DND-41 (cell line): ENCODE results near the gene TLR7.

Experiments used
- ATAC-seq: fragments of 200-7000 bp; cut with Tn5 transposase; 3 replicates; pipeline ENCODE4 v1.9.1; 2021; ENCODE audit warnings: low read depth; ENCODE audit not compliant: insufficient read depth
- DNase-seq: peaks from one replicate; pipeline ENCODE4 v3.0.0-alpha.2; 2020
- H2AFZ ChIP-seq: 2 replicates; pipeline ENCODE4 v1.6.0; 2012; ENCODE audit warnings: low read depth, low read length
- H3K27ac ChIP-seq: 2 replicates; pipeline ENCODE4 v1.5.1; 2012; ENCODE audit warnings: low read length, inconsistent platforms
- H3K27me3 ChIP-seq: fragments of 200-600 bp; sonication (generic); 2 replicates; pipeline ENCODE4 v1.6.0; 2012; ENCODE audit warnings: low read length, mild to moderate bottlenecking, inconsistent platforms; ENCODE audit not compliant: insufficient read depth, poor library complexity
- H3K36me3 ChIP-seq: 2 replicates; pipeline ENCODE4 v1.5.1; 2012; ENCODE audit warnings: low read length, inconsistent platforms; ENCODE audit not compliant: insufficient read depth
- H3K4me1 ChIP-seq: 2 replicates; pipeline ENCODE4 v1.5.1; 2012; ENCODE audit warnings: mild to moderate bottlenecking, low read length; ENCODE audit not compliant: insufficient read depth
- H3K4me2 ChIP-seq: 2 replicates; pipeline ENCODE4 v1.6.0; 2012; ENCODE audit warnings: mild to moderate bottlenecking, moderate library complexity, low read length, inconsistent platforms; ENCODE audit not compliant: insufficient read depth
- H3K4me3 ChIP-seq, 2 experiments: fragments of 200-600 bp in 1 of 2; shearing (Covaris generic) in 1 of 2; 2 replicates each; pipeline ENCODE4 v1.5.1; 2012 to 2016; ENCODE audit warnings: inconsistent platforms in 2 of 2, low read length in 2 of 2, mild to moderate bottlenecking in 2 of 2, low read depth in 1 of 2, moderate library complexity in 1 of 2
- H3K79me2 ChIP-seq: 2 replicates; pipeline ENCODE4 v1.6.0; 2012; ENCODE audit warnings: low read length, inconsistent platforms; ENCODE audit not compliant: insufficient read depth
- H3K9ac ChIP-seq: 2 replicates; pipeline ENCODE4 v1.6.0; 2012; ENCODE audit warnings: low read depth, mild to moderate bottlenecking, inconsistent platforms, low read length, moderate library complexity
- H3K9me3 ChIP-seq: 2 replicates; pipeline ENCODE4 v1.5.1; 2012; ENCODE audit warnings: low read length, moderate library complexity, mild to moderate bottlenecking, inconsistent platforms; ENCODE audit not compliant: insufficient read depth, severe bottlenecking
- H4K20me1 ChIP-seq: 2 replicates; pipeline ENCODE4 v1.6.0; 2012; ENCODE audit warnings: low read length; ENCODE audit not compliant: insufficient read depth
- CTCF ChIP-seq: IDR thresholded peaks from 2 replicates; pipeline ENCODE4 v1.5.1; 2012; ENCODE audit warnings: borderline replicate concordance, low read length, moderate library complexity, mild to moderate bottlenecking; ENCODE audit not compliant: poor library complexity, severe bottlenecking; ENCODE audit errors: extremely low read depth
- EZH2 ChIP-seq: IDR thresholded peaks from 3 replicates; pipeline ENCODE4 v1.6.1; 2012; ENCODE audit warnings: borderline replicate concordance, low read depth, mild to moderate bottlenecking, moderate library complexity, low read length, inconsistent platforms; ENCODE audit not compliant: severe bottlenecking

Gene TLR7

GRCh38 chrX:12891915-12892506 is 25.1 kb downstream of the TLR7 start:
- peak; percentile 60 for DNase-seq
- TF ChIP-seq EZH2 (no peak), CTCF (no peak)
- H3K27me3 ChIP-seq: peaks cover 3% of the 10 kb centered on the region
- H3K27ac ChIP-seq: no peak overlapping the region
- H3K9ac ChIP-seq: no peak overlapping the region
- no peaks in the 10 kb centered on the region for H3K36me3 ChIP-seq
- no peak overlapping the region for H2AFZ ChIP-seq
- no peaks in the 10 kb centered on the region for H3K9me3 ChIP-seq
- H3K4me2 ChIP-seq: no peak overlapping the region
- no peaks in the 10 kb centered on the region for H4K20me1 ChIP-seq
- H3K4me1 ChIP-seq: peaks cover 20% of the 10 kb centered on the region
- H3K79me2 ChIP-seq: no peaks in the 10 kb centered on the region
- no peak overlapping the region for H3K4me3 ChIP-seq
- peak; percentile 68 for ATAC-seq

- Histone ChIP-seq H3K9ac (no peak overlapping the region), H3K9me3 (no peaks in the 10 kb centered on the region), H4K20me1 (no peaks in the 10 kb centered on the region), H3K4me3 (no peak overlapping the region), H3K4me2 (no peak overlapping the region), H3K79me2 (no peaks in the 10 kb centered on the region), H3K27me3 (peaks cover 3% of the 10 kb centered on the region), H3K4me1 (peaks cover 20% of the 10 kb centered on the region), H3K27ac (no peak overlapping the region), H3K36me3 (no peaks in the 10 kb centered on the region), H2AFZ (no peak overlapping the region)
- no peak for TF ChIP-seq CTCF
- no peak for TF ChIP-seq EZH2
- no peak for ATAC-seq
- no peak for DNase-seq
Observed at GRCh38 chrX:12892716-12893115, 25.8 kb downstream of the TLR7 start.

GRCh38 chrX:12894074-12895030 is 27.5 kb downstream of the TLR7 start:
- DNase-seq (peak; percentile 64), ATAC-seq (peak; percentile 64)
- Histone ChIP-seq H3K9me3 (no peaks in the 10 kb centered on the region), H3K79me2 (no peaks in the 10 kb centered on the region), H3K4me3 (no peak overlapping the region), H2AFZ (no peak overlapping the region), H3K9ac (no peak overlapping the region), H3K4me2 (no peak overlapping the region), H4K20me1 (no peaks in the 10 kb centered on the region), H3K4me1 (peaks cover 20% of the 10 kb centered on the region), H3K27me3 (peaks cover 3% of the 10 kb centered on the region), H3K27ac (no peak overlapping the region), H3K36me3 (no peaks in the 10 kb centered on the region)
- peak; percentile 68 for TF ChIP-seq CTCF
- TF ChIP-seq EZH2: no peak
